Loucy (cell line): ENCODE data around the gene UAP1L1.

Experiments used
- EZH2phosphoT487 ChIP-seq: fragments of 200-600 bp; IDR thresholded peaks from 2 replicates; pipeline ENCODE4 v1.6.1; 2018; ENCODE audit warnings: antibody characterized with exemption, mild to moderate bottlenecking, moderate library complexity, borderline replicate concordance
- TF ChIP-seq, protein P1 (sequence below): fragments of 200-600 bp; sonication (generic); conservative IDR thresholded peaks from 2 replicates; pipeline ENCODE4 v1.5.1; 2014; ENCODE audit warnings: mild to moderate bottlenecking, antibody characterized with exemption, low read length

DNA sequence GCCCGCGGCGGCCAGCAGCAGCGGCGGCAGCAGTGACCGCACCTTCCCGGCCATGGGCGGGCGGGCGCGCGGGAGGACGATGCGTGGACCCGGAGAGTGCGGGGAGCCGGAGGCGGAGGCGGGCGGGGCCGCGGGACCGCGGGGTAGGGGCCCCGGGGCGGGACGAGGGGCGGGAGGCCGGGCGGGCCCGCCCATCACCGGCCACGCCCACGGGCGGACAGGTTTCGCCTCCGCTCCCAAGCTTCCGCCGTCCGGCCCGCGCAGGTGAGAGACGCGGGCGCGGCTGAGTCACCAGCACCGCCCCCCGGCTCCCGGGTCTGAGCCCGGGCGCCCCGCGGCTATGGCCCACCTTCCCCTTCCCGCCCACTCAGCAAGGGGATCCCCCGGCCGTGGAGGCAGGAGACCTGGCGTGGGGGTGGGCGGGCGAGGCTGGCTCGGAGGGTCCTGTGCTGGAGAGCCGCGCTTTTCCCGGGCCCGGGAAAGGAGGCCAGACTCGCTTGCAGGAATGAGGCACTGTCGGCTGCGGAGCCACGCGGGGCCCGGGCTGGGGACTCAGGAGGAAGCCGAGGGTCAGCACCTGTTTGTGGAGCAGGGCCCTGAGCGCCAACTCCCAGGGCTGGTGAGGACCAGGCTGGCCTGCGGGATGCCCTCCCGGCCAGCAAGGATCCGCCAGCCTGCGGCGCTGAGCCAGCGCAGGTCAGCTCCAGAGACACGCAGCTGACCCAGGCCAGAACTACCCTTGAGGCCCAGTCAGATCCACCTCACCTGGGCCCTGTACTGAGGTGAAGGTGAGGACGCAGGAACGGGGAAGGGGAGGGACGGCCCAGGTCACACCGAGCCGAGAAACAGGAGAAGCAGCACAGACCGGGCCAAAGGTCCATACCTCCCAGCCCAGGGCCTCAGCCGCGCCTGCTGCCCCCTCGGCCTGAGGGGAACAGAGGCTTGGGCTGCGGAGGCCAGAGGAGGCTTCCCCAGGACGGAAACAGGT is 23.1 kb upstream of the UAP1L1 start, which contains the start of gene ENTPD2:
- TF ChIP-seq EZH2phosphoT487: no peak
- TF ChIP-seq, protein P1, sequence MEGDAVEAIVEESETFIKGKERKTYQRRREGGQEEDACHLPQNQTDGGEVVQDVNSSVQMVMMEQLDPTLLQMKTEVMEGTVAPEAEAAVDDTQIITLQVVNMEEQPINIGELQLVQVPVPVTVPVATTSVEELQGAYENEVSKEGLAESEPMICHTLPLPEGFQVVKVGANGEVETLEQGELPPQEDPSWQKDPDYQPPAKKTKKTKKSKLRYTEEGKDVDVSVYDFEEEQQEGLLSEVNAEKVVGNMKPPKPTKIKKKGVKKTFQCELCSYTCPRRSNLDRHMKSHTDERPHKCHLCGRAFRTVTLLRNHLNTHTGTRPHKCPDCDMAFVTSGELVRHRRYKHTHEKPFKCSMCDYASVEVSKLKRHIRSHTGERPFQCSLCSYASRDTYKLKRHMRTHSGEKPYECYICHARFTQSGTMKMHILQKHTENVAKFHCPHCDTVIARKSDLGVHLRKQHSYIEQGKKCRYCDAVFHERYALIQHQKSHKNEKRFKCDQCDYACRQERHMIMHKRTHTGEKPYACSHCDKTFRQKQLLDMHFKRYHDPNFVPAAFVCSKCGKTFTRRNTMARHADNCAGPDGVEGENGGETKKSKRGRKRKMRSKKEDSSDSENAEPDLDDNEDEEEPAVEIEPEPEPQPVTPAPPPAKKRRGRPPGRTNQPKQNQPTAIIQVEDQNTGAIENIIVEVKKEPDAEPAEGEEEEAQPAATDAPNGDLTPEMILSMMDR: no peak
